Osteoblast (primary cell): ENCODE data around the gene FAM234A. TPM values are rescaled to one million over a fixed set of nuclear protein-coding genes. Genes with fewer than 3 reads are reported as not detected.
A peak's percentile ranks its signal among the peaks of the same experiment; 100 is the strongest.

Experiments used
- DNase-seq: peaks from one replicate; pipeline ENCODE4 v3.0.0; 2011; ENCODE audit warnings: low spot score, mixed read lengths; ENCODE audit not compliant: insufficient read length; ENCODE audit errors: missing footprints
- H2AFZ ChIP-seq: 2 replicates; pipeline ENCODE4 v1.6.0; 2011; ENCODE audit warnings: mild to moderate bottlenecking, low read length
- H3K27ac ChIP-seq: 2 replicates; pipeline ENCODE4 v1.5.1; 2011; ENCODE audit warnings: mild to moderate bottlenecking, low read depth, low read length, moderate library complexity
- H3K27me3 ChIP-seq: 2 replicates; pipeline ENCODE4 v1.6.0; 2012; ENCODE audit warnings: mild to moderate bottlenecking, control low read depth, inconsistent platforms, low read length, moderate library complexity; ENCODE audit not compliant: insufficient read depth
- H3K36me3 ChIP-seq: 2 replicates; pipeline ENCODE4 v1.5.1; 2011; ENCODE audit warnings: mild to moderate bottlenecking, low read length, control low read depth, moderate library complexity; ENCODE audit not compliant: insufficient read depth
- H3K4me1 ChIP-seq: 2 replicates; pipeline ENCODE4 v1.5.1; 2011; ENCODE audit warnings: mild to moderate bottlenecking, low read length, control low read depth, moderate library complexity; ENCODE audit not compliant: insufficient read depth
- H3K4me2 ChIP-seq: 2 replicates; pipeline ENCODE4 v1.6.0; 2011; ENCODE audit warnings: mild to moderate bottlenecking, low read length; ENCODE audit not compliant: insufficient read depth
- H3K4me3 ChIP-seq: fragments of 200-600 bp; sonication (generic); 3 replicates; pipeline ENCODE4 v1.5.1; 2012; ENCODE audit warnings: mild to moderate bottlenecking, low read length, inconsistent platforms; ENCODE audit not compliant: insufficient read depth
- H3K79me2 ChIP-seq: 2 replicates; pipeline ENCODE4 v1.6.0; 2012; ENCODE audit warnings: mild to moderate bottlenecking, low read length, control low read depth, inconsistent platforms; ENCODE audit not compliant: insufficient read depth
- H3K9me3 ChIP-seq: 2 replicates; pipeline ENCODE4 v1.5.1; 2011; ENCODE audit warnings: low read depth, low read length, control low read depth
- H4K20me1 ChIP-seq: 2 replicates; pipeline ENCODE4 v1.6.0; 2012; ENCODE audit warnings: mild to moderate bottlenecking, low read length, control low read depth; ENCODE audit not compliant: insufficient read depth
- total RNA-seq: library from RNA; depleted of rRNA; stranded (reverse); fragments of >200 nt; gene quantifications from 2 replicates; pipeline ENCODE4 v1.2.3, GENCODE V29; 2012
- TF ChIP-seq, protein P1 (sequence below): IDR thresholded peaks from 2 replicates; pipeline ENCODE4 v1.5.1; 2011; ENCODE audit warnings: mild to moderate bottlenecking, low read depth, low read length, moderate library complexity; ENCODE audit errors: extremely low read depth

FAM234A gene
- total RNA-seq, 1 donor, result 113 TPM

DNA sequence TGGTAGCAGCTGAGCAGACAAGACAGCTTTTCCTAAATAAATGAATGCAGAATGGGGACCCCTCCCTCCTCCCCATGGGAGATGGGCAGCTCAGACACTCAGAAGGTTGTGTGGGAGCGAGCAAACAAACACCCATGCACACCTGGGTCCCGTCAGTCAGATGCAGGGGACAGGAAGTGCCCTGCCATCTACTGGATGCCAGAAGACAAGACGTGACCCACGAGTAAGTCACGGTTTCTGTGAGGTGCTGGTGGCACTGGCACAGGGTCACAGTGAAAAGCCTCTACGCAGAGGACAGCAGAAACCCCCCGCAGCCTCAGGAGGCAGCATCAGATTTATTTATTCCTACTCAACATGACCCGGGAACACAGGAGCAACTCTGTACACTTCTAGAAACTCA is 45.9 kb upstream of the FAM234A start:
- Histone ChIP-seq H2AFZ (no peak overlapping the region), H3K79me2 (peaks cover 2% of the 10 kb centered on the region), H3K4me1 (no peaks in the 10 kb centered on the region), H3K27me3 (no peaks in the 10 kb centered on the region), H3K36me3 (peaks cover 65% of the 10 kb centered on the region), H3K4me3 (no peak overlapping the region), H3K4me2 (no peak overlapping the region), H3K27ac (no peak overlapping the region), H4K20me1 (peaks cover 26% of the 10 kb centered on the region), H3K9me3 (no peaks in the 10 kb centered on the region)
- TF ChIP-seq, protein P1, sequence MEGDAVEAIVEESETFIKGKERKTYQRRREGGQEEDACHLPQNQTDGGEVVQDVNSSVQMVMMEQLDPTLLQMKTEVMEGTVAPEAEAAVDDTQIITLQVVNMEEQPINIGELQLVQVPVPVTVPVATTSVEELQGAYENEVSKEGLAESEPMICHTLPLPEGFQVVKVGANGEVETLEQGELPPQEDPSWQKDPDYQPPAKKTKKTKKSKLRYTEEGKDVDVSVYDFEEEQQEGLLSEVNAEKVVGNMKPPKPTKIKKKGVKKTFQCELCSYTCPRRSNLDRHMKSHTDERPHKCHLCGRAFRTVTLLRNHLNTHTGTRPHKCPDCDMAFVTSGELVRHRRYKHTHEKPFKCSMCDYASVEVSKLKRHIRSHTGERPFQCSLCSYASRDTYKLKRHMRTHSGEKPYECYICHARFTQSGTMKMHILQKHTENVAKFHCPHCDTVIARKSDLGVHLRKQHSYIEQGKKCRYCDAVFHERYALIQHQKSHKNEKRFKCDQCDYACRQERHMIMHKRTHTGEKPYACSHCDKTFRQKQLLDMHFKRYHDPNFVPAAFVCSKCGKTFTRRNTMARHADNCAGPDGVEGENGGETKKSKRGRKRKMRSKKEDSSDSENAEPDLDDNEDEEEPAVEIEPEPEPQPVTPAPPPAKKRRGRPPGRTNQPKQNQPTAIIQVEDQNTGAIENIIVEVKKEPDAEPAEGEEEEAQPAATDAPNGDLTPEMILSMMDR, result no peak
- peak; percentile 83 for DNase-seq

DNA sequence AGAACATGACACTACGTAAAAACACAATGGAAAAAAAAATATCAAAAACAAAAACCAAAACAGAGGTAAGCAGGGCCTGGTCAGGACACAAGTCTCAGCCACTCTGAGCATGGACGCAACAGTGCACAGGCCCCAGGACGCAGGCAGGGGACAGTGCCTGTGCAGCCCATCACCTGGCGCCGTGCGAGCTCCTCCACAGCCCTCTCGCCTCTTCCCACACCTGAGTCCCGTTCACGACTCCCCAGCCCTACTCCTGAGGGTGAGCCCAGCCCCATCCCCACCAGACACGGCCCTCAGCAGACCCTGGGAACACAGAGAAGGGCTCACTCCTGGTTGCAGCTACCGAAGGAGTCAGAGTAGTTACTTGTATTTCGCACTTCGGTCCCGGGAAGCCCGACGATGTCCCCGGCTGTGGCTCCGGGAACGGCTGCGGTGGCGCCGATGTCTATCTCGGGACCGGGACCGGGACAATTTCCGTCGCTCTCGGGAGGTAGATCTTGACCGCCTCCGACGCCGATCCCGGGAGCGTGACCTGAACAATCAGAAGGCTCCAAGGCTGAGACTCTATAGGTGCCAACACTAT is 44.9 kb upstream of the FAM234A start:
- no peaks in the 10 kb centered on the region for H3K27me3 ChIP-seq
- no peak overlapping the region for H3K4me2 ChIP-seq
- TF ChIP-seq, protein P1, result no peak
- DNase-seq, result peak; percentile 53
- no peak overlapping the region for H2AFZ ChIP-seq
- no peaks in the 10 kb centered on the region for H3K9me3 ChIP-seq
- H3K4me1 ChIP-seq, result peaks cover under 1% of the 10 kb centered on the region
- peaks cover 2% of the 10 kb centered on the region for H3K79me2 ChIP-seq
- H3K27ac ChIP-seq, result no peak overlapping the region
- peaks cover 29% of the 10 kb centered on the region for H4K20me1 ChIP-seq
- H3K4me3 ChIP-seq, result no peak overlapping the region
- H3K36me3 ChIP-seq, result peaks cover 66% of the 10 kb centered on the region

DNA sequence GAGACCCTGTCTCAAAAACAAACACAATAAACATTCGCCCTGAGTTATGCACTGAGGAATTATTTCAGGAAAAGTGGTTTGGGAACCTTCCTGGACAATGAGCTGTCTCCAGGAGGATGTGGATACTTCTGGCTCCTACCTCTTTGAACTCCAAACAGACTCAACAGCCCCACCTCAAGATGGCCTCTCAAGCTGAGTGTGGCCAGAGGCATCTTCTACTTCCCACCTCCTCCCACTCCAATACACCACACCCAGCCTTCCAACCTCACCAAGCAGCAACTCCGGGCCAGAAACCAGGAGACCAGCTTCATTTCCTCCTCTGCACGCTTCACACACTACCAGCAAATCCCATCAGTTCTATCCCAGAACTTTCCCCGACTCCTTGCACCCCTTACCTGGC is 42.8 kb upstream of the FAM234A start:
- Histone ChIP-seq H3K36me3 (peaks cover 85% of the 10 kb centered on the region), H3K27ac (no peak overlapping the region), H3K4me3 (no peak overlapping the region), H3K27me3 (no peaks in the 10 kb centered on the region), H4K20me1 (peaks cover 27% of the 10 kb centered on the region), H3K79me2 (peaks cover 4% of the 10 kb centered on the region), H3K4me2 (no peak overlapping the region), H3K9me3 (no peaks in the 10 kb centered on the region), H3K4me1 (peaks cover 4% of the 10 kb centered on the region), H2AFZ (no peak overlapping the region)
- no peak for DNase-seq
- TF ChIP-seq, protein P1, result no peak

DNA sequence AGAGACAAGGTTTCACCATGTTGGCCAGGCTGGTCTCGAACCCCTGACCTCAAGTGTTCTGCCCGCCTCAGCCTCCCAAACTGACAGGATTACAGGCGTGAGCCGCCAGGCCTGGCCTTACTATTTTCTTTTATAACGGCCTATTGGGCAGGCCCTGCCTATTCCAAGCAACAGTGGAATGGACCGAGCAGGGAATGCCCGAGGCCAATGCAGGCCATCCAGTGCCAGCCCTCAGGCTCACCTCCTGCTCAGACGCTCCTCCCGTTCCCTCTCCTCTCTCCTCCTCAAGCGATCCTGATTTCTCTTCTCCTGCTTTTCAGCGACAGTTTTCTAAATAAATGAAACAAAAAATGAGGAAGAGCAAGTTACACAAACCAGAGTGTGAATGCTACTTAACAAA is 41.9 kb upstream of the FAM234A start:
- H3K4me1 ChIP-seq, result peaks cover 4% of the 10 kb centered on the region
- peaks cover 29% of the 10 kb centered on the region for H4K20me1 ChIP-seq
- peaks cover 86% of the 10 kb centered on the region for H3K36me3 ChIP-seq
- no peak overlapping the region for H3K27ac ChIP-seq
- H3K79me2 ChIP-seq, result peaks cover 7% of the 10 kb centered on the region
- no peak overlapping the region for H3K4me2 ChIP-seq
- DNase-seq, result peak; percentile 73
- no peaks in the 10 kb centered on the region for H3K9me3 ChIP-seq
- H3K4me3 ChIP-seq, result no peak overlapping the region
- TF ChIP-seq, protein P1, result no peak
- H3K27me3 ChIP-seq, result no peaks in the 10 kb centered on the region
- H2AFZ ChIP-seq, result no peak overlapping the region
